Kidney tubule cell (primary cell): ENCODE results near the gene COL26A1.
A peak's percentile ranks its signal among the peaks of the same experiment; 100 is the strongest.

Experiments used
- DNase-seq: peaks from one replicate; pipeline ENCODE4 v3.0.0-alpha.2; 2018; ENCODE audit warnings: low spot score

Gene COL26A1

GRCh38 chr7:101373812-101374614 is 11.3 kb downstream of the COL26A1 start:
- DNase-seq = no peak

GRCh38 chr7:101374990-101375389 is 12.3 kb downstream of the COL26A1 start:
- DNase-seq = no peak

- DNase-seq = no peak
These were observed 13.9 kb downstream of the COL26A1 start for GRCh38 chr7:101376601-101377000.

- peak; percentile 42 for DNase-seq
These were observed 14.6 kb downstream of the COL26A1 start for GRCh38 chr7:101377189-101377736.

GRCh38 chr7:101378751-101379174 is 16.1 kb downstream of the COL26A1 start:
- no peak for DNase-seq

- DNase-seq = no peak
These were observed 16.6 kb downstream of the COL26A1 start for GRCh38 chr7:101379302-101379701.

GRCh38 chr7:101381549-101382111 is 19.0 kb downstream of the COL26A1 start:
- DNase-seq = no peak

GRCh38 chr7:101382937-101383336 is 20.3 kb downstream of the COL26A1 start:
- DNase-seq = no peak

GRCh38 chr7:101386177-101386557 is 23.5 kb downstream of the COL26A1 start:
- no peak for DNase-seq

- no peak for DNase-seq
These were observed 24.0 kb downstream of the COL26A1 start for GRCh38 chr7:101386558-101387231.

GRCh38 chr7:101390901-101391301 is 28.2 kb downstream of the COL26A1 start:
- DNase-seq = no peak

GRCh38 chr7:101391991-101392390 is 29.3 kb downstream of the COL26A1 start:
- DNase-seq = no peak

- no peak for DNase-seq
These were observed 31.2 kb downstream of the COL26A1 start for GRCh38 chr7:101393865-101394264.

- DNase-seq = no peak
These were observed 32.7 kb downstream of the COL26A1 start for GRCh38 chr7:101395376-101395775.

GRCh38 chr7:101397243-101397642 is 34.6 kb downstream of the COL26A1 start:
- DNase-seq = no peak

- no peak for DNase-seq
These were observed 35.2 kb downstream of the COL26A1 start for GRCh38 chr7:101397770-101398324.

GRCh38 chr7:101398396-101399289 is 36.0 kb downstream of the COL26A1 start:
- no peak for DNase-seq

- no peak for DNase-seq
These were observed 37.1 kb downstream of the COL26A1 start for GRCh38 chr7:101399759-101400158.

- no peak for DNase-seq
These were observed 38.1 kb downstream of the COL26A1 start for GRCh38 chr7:101400751-101401150.

- DNase-seq = no peak
These were observed 38.9 kb downstream of the COL26A1 start for GRCh38 chr7:101401390-101402080.
